ENCODE measurements around the gene HOXA13. TPM values are rescaled to one million over a fixed set of nuclear protein-coding genes. Genes with fewer than 3 reads are reported as not detected.
A peak's percentile ranks its signal among the peaks of the same experiment; 100 is the strongest.

Gene HOXA13
- total and polyA plus RNA-seq, 2 experiments from 2014 or later = not detected

GRCh38 chr7:27235387-27236311, 35.8 kb upstream of the HOXA13 start:
- peaks cover 15% of the 10 kb centered on the region; the same call in 1 of the 2 replicates for H3F3A ChIP-seq (replicated peaks; ENCODE audit: low read depth)
- peak; percentile 73 for ATAC-seq
- TF ChIP-seq EZH2phosphoT487 (IDR thresholded peaks at IDR 0.05; ENCODE audit: unreplicated experiment) (peak; percentile 91), ZNF462 (CRISPR knock-in tag; IDR thresholded peaks at IDR 0.05) (no peak), ETS1 (IDR thresholded peaks at IDR 0.05) (no peak), CTCF (conservative IDR thresholded peaks at IDR 0.05; ENCODE audit: low read depth in 2 of 2) (peak; percentile 47 to 88; a peak in 3 of 4 replicates), EZH2 (IDR thresholded peaks at IDR 0.05; ENCODE audit: low read depth, unreplicated experiment) (peak; percentile 96), JUNB (IDR thresholded peaks at IDR 0.05; ENCODE audit: unreplicated experiment) (no peak)
- H3K79me2 ChIP-seq (replicated peaks; ENCODE audit: insufficient read depth) = no peaks in the 10 kb centered on the region
- DNase-seq (ENCODE audit: low spot score) = peak; percentile 87
- no peaks in the 10 kb centered on the region for H3K9me3 Mint-ChIP-seq
- H3K4me3 ChIP-seq = peak overlapping the region; percentile 59
- H3K27ac ChIP-seq (ENCODE audit: low read depth) = no peak overlapping the region
- peak overlapping the region; percentile 72 for H3K4me3 Mint-ChIP-seq
- no peaks in the 10 kb centered on the region for H3K9me2 ChIP-seq (ENCODE audit: insufficient read depth)
- H3K4me2 ChIP-seq = peak overlapping the region; percentile 92
- H3K36me3 Mint-ChIP-seq (ENCODE audit: low read depth) = no peaks in the 10 kb centered on the region
- no peaks in the 10 kb centered on the region for H3K36me3 ChIP-seq (ENCODE audit: insufficient read depth)
- no peak overlapping the region for H3K27ac Mint-ChIP-seq
- peak overlapping the region; percentile 89 for H2AFZ ChIP-seq
- peaks cover 100% of the 10 kb centered on the region for H3K27me3 ChIP-seq (ENCODE audit: insufficient read depth)
- H4K20me1 ChIP-seq (replicated peaks; ENCODE audit: insufficient read depth) = peaks cover 20% of the 10 kb centered on the region
- peaks cover 18% of the 10 kb centered on the region for H3K4me1 Mint-ChIP-seq
- peaks cover 88% of the 10 kb centered on the region for H3K27me3 Mint-ChIP-seq (ENCODE audit: insufficient read depth, low read depth, poor library complexity)
- H3K4me1 ChIP-seq (ENCODE audit: insufficient read depth) = peaks cover 20% of the 10 kb centered on the region

Data from GM23338 (cell line).